CD4-positive, alpha-beta T cell treated with Interleukin-6 for 4 hours (primary cell): Measurements from ENCODE around the gene USP6.
"Not testable (repeated sequence)": the region's sequence is repeated elsewhere in the genome, so short reads cannot be mapped to it uniquely, and the experiment has no call there.

Experiments
- DNase-seq: peaks from one replicate; pipeline ENCODE4 v3.0.0-alpha.2; 2020; ENCODE audit warnings: mixed read lengths

USP6 gene

DNA sequence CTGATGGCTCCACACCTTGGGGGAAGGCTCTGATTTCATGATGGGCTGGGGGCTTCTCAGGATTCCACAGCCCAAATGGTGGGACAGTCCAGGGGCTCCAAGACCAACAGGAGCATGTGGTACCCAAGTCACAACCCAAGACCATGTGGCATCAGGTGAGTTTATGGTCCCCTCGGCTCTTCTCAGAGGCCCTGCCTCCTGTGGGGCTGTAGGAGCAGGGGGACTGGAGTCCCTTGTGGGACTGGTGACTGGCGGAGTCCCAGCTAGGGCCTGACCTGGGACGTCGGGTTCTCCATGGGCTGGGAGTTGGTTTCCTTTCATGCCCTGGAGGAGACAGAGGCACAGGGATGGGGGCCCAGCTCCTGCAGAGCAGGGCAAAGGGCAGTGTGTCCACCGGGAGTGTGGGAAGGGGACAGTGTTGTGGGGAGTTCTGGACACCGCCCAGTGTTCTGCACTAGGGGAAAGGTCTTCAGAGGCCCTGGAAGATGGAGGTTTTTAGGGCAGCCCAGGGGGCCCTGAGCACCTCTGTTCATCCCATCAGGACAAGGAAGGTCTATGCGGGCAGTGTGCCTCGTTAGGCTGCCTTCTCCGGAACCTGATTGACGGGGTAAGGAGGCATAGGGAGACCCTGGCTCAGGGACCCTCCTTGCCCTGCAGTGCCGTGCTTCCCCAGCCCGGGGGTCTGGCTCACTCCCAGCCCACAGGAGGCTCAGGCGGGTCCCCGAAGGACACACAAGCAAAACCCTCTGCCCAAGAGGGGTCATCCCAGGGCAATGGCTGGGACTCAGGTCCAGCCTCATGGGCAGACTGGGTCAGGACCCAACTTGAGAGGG, 21.0 kb downstream of the USP6 start:
- not testable (repeated sequence) for DNase-seq

DNA sequence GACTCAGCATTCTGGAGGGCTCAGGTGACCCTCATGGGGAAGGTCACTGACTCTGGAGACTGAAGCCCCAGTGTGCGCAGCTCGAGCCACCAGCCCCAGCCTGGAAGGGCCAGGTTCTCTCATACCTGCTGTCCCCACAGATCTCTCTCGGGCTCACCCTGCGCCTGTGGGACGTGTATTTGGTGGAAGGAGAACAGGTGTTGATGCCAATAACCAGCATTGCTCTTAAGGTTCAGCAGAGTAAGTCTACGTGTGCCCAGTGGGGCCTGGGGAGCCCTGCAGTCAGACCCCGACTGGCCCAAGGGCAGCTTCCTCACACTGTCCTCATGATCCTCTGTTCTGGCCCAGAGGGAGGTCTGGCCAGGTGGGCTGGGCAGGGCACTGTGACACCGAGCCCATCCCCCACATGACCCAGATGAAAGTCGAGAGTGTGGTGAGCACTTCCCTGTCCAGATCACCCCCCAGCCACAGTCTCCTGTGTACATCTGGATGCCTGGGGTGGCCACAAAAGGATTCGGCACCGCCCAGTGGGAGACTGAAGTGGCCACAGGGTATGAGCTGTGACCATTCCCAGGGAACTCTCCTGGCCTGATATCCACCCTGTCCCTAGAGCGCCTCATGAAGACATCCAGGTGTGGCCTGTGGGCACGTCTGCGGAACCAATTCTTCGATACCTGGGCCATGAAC, 21.8 kb downstream of the USP6 start:
- not testable (repeated sequence) for DNase-seq

DNA sequence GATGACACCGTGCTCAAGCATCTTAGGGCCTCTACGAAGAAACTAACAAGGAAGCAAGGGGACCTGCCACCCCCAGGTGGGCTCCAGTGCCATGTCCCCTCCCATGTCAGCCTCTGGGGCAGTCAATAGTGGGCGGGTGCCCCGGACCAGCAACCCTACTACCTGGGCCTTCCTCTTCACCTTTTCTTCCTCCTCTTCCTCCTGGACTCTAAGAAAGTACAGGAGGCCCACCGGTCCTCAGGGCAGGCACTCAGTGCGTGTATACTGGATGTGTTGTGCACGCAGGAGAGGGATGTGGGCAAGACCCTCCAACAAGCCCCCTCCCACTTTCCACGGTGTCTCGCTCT, 22.3 kb downstream of the USP6 start:
- not testable (repeated sequence) for DNase-seq

DNA sequence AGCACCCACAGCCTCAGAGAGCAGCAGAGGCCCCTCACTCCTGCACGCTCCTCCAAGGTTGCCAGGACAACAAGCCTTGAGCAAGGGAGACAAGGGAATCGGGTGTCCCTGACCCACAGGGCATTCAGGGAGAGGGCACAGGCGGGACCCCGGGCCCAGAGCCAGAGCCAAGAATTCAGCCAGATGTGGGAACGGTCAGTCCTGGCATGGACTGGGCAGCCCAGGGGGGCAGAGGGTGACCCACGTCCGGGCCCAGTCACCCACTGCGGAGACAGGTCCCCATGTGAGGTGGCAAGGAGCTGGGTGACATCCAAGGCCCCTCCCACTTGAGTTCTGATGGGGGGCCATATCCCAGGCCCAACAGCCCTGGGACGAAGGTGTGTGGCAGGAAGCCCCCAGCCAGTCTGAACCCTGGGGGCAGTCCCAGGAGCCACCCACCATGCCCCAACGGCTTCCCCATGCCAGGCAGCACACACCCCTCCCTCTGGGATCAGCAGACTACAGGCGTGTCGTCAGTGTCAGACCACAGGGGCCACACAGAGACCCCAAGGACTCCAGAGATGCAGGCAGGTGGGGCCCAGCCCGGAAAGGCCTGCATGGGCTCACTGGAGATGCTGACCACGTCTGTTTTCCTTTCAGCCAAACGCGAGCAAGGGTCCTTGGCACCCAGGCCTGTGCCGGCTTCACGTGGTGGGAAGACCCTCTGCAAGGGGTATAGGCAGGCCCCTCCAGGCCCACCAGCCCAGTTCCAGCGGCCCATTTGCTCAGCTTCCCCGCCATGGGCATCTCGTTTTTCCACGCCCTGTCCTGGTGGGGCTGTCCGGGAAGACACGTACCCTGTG, 23.0 kb downstream of the USP6 start:
- DNase-seq, result no peak

DNA sequence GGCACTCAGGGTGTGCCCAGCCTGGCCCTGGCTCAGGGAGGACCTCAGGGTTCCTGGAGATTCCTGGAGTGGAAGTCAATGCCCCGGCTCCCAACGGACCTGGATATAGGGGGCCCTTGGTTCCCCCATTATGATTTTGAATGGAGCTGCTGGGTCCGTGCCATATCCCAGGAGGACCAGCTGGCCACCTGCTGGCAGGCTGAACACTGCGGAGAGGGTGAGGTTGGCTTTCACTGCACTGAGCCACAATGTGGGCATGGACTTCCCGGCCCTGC, 23.6 kb downstream of the USP6 start:
- no peak for DNase-seq

DNA sequence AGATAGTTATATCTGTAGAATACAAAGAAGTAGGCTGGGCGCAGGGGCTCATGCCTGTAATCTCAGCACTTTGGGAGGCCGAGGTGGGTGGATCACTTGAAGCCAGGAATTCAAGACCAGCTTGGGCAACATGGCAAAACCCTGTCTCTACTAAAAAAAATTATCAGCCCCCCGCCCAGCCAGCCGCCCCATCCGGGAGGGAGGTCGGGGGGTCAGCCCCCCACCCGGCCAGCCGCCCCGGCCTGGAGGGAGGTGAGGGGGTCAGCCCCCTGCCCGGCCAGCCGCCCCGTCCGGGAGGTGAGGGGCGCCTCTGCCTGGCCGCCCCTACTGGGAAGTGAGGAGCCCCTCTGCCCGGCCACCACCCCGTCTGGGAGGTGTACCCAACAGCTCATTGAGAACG, 27.0 kb downstream of the USP6 start:
- not testable (repeated sequence) for DNase-seq

DNA sequence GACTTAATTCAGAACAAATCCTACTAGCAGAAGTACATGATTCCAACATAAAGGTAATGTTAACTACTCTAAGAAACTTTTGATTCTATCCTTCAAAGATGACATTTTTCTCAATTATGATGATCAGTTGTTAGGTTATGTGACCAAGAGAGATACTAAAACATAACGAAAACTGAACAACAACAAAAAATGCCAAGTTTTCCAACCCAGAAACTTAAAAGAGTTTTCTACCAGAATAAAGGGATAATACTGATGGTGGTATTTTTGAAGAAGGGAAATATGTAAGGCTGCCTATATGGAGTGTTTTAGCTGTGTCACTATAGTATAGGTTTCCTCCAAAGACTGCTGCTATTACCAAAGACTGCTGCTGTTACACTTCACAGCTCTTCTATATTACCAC, 30.3 kb downstream of the USP6 start:
- not testable (repeated sequence) for DNase-seq

DNA sequence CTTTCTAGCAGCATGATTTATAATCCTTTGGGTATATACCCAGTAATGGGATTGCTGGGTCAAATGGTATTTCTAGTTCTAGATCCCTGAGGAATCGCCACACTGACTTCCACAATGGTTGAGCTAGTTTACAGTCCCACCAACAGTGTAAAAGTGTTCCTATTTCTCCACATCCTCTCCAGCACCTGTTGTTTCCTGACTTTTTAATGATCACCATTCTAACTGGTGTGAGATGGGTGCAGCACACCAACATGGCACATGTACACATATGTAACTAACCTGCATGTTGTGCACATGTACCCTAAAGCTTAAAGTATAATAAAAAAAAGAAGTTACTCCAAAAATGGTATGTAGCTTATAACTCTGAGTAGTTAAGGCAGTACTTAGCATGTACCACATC, 44.9 kb downstream of the USP6 start:
- DNase-seq, result not testable (repeated sequence)

DNA sequence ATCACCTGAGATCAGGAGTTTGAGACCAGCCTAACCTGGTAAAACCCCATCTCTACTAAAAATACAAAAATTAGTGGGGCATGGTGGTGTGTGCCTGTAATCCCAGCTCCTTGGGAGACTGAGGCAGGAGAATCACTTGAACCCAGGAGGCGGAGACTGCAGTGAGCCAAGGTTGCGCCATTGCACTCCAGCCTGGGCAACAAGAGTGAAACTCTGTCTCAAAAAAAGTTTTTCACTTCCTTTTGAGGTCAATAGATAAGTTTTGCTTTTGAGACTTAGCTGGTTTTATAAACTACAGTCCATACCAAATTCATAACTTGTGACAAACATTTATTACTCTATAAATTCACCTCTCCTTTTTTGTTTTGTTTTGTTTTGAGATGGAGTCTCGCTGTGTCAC, 46.0 kb downstream of the USP6 start:
- not testable (repeated sequence) for DNase-seq

DNA sequence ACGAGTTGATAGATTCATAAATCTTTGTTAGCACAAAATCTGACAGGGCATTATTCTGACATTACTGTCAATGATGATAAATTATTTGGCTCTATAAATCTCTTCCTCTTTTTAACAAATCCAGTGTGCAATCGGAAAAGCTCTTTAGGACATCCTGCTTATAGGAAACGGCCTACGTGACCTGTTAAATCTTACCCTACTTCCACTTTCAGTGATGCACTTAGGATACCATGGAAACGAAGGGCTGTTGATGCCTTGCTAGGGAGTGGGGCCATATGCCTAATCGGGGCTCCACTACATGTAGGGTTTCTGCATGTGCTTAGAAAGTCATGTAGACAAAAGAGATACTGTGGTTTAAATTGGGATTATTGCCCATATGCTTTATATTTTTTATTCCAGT, 48.6 kb downstream of the USP6 start:
- DNase-seq, result no peak

DNA sequence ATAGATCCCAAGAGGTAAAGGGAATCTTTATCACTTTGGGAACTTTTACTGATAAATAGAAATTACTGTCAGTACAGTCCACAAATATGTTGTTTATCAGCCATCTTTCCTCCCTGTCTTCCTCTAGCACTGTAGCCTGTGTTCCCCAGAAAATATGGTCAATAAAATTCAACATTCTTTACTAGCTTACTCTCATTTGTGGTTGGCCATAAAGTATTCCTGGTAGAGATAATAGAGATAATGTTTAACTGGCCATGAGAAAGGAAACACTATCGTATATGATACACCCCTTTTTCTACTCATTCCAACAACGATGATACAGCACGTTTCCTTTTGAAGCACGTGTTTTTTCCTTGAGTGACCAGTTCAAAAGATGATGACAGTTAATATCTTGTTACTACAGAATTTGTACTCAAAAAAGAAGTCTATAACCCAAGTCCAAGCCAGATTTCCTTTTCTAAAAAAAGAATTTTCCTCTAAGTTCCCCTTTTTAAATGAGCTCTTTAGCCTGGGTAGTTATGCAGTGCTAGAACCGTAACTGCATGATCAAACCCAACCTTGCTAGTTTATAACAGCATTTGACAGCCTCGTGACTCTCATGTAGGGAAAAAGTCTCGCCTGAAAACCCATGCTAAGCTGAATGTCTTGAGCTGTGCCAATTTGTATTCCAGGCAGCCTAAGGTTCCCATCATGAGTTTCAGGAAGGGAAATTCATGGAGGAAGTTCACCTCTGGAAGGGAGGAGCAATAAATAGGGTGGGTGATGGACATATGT, 50.1 kb downstream of the USP6 start:
- DNase-seq, result not testable (repeated sequence)

DNA sequence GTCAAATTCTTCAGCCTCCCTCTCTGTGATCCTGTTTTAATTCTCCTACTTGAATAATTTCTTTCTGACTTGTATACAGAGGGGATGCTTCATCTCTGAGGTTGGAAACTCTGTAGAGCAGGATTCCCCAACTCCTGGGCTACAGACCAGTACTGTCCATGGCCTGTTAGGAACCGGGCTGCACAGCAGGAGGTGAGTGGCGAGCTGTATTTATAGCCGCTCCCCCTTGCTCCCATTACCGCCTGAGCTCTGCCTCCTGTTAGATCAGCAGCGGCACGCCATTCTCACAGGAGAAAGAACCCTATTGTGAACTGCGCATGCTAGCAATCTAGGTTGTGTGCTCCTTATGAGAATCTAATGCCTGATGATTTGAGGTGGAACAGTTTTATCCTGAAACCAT, 59.2 kb downstream of the USP6 start:
- DNase-seq, result not testable (repeated sequence)

DNA sequence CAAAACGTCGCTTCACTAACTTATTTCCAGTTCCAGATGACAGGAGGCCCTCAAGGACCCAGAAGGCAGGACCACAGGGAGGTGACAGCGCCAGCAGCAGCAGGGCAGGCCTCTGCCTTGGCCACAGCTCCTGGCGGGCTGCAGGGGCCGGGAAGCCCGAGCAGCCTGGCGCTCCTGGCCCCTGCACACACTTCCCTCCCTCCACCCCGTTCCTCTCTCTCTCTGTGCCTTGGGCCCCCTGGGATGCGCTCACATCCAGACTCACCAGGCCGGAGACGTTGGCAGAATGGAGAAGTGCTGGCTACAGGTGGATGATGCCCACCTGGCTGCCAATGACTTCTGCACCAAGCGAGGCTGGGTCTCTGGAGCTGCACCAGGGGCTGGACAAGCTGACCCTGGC, 63.2 kb downstream of the USP6 start:
- no peak for DNase-seq

DNA sequence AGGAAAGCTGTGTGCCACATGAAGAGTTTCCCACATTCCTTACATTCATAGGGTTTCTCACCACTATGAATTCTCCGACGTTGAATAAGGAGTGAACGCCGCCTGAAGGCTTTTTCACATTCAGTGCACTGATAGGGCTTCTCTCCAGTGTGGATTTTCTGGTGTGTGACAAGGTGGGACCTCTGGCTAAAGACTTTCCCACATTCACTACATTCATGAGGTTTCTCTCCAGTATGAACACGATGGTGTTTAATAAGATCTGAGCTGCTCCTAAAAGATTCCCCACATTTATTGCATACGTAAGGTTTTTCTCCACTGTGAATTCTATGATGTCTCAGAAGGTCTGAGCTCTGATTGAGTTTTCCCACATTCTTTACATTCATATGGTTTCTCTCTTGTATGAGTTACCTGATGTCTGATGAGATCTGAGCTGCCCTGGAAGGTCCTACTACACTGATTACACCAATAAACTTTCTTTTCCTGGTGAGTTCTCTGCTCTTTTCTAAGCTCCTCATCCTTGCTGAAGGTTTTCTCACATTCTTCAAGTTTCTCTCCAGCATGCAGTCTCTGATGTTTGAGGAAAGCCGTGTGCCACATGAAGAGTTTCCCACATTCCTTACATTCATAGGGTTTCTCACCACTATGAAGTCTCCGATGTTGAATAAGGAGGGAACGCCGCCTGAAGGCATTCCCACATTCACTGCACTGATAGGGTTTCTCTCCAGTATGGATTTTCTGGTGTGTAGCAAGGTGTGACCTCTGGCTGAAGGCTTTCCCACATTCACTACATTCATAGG, 65.9 kb downstream of the USP6 start:
- DNase-seq, result no peak

DNA sequence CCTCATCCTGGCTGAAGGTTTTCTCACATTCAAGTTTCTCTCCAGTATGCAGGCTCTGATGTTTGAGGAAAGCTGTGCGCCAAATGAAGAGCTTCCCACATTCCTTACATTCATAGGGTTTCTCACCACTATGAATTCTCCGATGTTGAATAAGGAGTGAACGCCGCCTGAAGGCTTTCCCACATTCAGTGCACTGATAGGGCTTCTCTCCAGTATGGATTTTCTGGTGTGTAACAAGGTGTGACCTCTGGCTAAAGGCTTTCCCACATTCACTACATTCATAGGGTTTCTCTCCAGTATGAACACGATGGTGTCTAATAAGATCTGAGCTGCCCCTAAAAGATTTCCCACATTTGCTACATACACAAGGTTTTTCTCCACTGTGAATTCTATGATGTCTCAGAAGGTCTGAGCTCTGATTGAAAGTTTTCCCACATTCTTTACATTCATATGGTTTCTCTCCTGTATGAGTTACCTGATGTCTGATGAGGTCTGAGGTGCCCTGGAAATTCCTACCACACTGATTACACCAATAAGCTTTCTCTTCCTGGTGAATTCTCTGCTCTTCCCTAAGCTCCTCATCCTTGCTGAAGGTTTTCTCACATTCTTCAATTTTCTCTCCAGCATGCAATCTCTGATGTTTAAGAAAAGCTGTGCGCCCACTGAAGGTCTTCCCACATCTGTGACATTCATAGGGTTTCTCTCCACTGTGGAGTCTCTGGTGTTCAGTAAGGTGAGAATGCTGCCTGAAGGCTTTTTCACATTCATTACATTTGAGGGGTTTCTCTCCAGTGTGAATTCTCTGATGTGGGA, 67.0 kb downstream of the USP6 start:
- no peak for DNase-seq

DNA sequence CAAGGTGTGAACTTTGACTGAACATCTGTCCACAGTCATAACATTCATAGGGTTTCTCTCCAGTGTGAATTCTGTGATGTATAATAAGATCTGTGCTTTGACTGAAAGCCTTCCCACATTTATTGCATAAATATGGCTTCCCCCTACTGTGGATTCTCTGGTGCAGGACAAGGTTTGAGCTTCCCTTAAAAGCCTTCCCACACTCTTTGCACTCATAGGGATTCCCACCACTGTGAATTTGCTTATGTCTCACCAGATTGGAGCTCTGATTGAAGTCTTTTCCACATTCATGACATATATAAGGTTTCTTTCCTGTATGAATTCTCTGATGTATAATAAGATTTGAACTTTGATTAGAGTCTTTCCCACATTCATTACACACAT, 67.6 kb downstream of the USP6 start:
- no peak for DNase-seq

DNA sequence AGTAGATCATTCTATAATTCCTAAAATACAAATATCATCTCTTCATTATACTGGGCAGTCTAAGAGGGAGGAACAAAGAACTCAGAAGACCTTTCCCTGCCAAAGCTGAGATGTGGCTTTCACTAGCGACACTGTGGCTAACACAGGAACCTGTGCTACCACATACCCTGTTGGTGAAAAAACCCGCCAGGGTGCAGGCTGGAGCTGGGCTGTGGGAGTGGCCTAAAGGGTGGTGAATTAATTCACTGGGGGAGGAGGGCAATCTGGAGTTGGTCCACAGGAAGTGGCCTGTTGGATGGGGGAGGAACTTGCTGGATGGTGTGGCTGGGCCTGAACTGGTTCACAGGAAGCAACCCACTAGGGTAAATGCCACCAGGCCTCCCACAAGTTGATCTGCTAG, 68.5 kb downstream of the USP6 start:
- DNase-seq, result no peak

DNA sequence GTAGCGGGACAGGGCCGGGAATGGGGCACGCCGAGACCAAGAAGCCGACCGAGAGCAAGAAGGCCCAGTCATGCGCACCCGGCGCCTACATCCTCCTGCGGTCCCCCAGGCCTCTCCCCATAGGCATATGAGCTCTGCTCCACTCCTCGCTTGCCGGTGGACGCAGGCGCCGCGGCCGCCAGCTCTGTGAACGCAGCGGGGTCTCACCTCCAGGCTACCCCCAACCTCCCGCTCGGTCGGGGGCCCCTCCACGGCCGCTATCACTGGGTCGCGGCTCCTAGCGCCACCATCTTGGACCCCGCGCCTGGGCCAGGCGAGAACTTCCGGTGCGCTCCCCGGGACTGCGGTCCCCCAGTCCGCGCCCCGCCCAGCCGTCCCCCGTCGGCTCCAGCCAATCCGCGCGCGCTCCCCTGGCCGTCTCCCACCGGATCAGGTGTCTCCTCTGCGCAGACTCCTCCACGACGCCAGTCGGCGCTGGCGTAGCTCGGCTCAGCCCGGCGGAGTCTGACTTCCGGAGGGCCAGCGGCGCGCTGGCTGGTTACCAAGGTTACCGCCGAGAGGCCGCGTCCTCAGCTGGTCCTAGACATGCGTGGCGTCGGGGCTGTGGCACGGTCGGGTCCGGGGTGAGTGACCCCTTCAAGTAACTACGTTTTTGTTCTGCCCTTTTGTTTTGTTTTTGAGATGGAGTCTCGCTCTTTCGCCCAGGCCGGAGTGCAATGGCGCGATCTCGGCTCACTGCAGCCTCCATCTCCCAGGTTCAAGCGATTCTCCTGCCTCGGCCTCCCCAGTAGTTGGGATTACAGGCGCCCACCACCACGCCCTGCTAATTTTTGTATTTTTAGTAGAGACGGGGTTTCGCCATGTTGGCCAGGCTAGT, 75.9 kb downstream of the USP6 start, which contains the start of gene ZNF594:
ZNF594 (minus strand) TSS at position 328 of the 877 bp plus-strand sequence. CDS start 7,612 bp downstream, outside the sequence.
- peak; percentile 97 for DNase-seq

DNA sequence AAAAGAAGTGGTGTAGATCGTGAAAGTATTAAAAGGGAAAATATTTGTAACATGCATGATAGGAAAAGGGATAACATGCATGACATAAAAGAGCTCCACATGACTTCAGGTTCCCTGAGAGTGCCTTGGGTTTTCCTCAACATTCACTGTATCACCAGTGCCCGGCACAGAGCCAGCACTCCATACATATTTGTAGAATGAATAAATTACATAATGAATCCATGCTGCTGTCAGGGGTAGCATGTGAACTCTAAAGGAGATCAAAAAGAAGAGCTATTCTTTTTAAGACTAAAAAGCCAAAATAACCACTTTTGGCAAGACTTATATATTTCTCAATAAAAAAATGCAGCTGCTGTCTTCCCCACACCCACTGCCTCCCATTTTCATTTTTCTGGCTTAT, 78.5 kb downstream of the USP6 start:
- no peak for DNase-seq

DNA sequence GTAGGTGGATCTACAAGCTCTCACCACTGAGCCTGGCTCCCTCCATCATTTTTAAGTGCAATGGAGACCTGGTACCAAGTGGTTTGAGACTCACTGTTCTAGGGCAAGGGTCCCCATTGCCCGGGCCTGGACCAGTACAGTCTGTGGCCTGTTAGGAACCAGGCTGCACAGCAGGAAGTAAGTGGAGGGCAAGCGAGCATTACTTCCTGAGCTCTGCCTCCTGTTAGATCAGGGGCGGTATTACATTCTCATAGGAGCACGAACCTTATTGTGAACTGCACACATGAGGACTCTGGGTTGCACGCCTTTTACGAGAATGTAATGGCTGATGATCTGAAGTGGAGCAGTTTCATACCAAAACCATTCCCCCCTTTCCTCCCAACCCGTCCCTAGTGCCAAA, 82.6 kb downstream of the USP6 start:
- DNase-seq, result no peak
